NB4 (cell line): Measurements from ENCODE around the gene TACC3.

Experiments used
- MYC ChIP-seq: IDR thresholded peaks from 2 replicates; pipeline ENCODE4 v1.6.1; 2011; ENCODE audit warnings: low read depth, low read length
- POLR2A ChIP-seq: IDR thresholded peaks from 2 replicates; pipeline ENCODE4 v1.6.1; 2011; ENCODE audit warnings: mild to moderate bottlenecking; ENCODE audit not compliant: insufficient read length; ENCODE audit errors: extremely low read depth
- TF ChIP-seq, protein P1 (sequence below): IDR thresholded peaks from one replicate; pipeline ENCODE4 v1.5.1; 2012; ENCODE audit warnings: low read depth, low read length
- TF ChIP-seq, protein P2 (sequence below): IDR thresholded peaks from 2 replicates; pipeline ENCODE4 v1.6.1; 2011; ENCODE audit warnings: low read depth, low read length

DNA sequence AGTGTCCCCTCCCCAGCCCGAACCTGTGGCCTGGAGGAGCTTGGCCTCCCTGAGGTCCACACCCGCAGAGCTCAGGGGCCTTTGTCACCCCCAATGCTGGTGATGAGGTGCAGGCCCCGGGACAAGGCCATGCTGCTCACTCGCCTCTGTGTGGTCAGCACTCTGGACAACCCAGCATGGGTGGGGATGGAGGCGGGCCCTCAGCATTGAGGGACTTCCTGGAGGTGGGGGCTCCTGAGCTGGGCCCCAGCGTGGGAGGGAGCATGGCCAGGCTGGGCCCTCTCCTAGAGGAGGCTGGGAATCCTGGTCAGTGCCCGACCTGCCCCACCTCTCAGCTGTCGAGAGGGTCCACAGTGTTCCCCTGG lies 30.6 kb downstream of the TACC3 start:
- TF ChIP-seq, protein P1, sequence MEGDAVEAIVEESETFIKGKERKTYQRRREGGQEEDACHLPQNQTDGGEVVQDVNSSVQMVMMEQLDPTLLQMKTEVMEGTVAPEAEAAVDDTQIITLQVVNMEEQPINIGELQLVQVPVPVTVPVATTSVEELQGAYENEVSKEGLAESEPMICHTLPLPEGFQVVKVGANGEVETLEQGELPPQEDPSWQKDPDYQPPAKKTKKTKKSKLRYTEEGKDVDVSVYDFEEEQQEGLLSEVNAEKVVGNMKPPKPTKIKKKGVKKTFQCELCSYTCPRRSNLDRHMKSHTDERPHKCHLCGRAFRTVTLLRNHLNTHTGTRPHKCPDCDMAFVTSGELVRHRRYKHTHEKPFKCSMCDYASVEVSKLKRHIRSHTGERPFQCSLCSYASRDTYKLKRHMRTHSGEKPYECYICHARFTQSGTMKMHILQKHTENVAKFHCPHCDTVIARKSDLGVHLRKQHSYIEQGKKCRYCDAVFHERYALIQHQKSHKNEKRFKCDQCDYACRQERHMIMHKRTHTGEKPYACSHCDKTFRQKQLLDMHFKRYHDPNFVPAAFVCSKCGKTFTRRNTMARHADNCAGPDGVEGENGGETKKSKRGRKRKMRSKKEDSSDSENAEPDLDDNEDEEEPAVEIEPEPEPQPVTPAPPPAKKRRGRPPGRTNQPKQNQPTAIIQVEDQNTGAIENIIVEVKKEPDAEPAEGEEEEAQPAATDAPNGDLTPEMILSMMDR = no peak
- TF ChIP-seq POLR2A = no peak
- TF ChIP-seq, protein P2, sequence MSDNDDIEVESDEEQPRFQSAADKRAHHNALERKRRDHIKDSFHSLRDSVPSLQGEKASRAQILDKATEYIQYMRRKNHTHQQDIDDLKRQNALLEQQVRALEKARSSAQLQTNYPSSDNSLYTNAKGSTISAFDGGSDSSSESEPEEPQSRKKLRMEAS = 0 out of 2 replicates have a peak, but pooled peaks have one; percentile 8
- no peak for TF ChIP-seq MYC
